ENCODE data around the gene CATSPERD.

DNA sequence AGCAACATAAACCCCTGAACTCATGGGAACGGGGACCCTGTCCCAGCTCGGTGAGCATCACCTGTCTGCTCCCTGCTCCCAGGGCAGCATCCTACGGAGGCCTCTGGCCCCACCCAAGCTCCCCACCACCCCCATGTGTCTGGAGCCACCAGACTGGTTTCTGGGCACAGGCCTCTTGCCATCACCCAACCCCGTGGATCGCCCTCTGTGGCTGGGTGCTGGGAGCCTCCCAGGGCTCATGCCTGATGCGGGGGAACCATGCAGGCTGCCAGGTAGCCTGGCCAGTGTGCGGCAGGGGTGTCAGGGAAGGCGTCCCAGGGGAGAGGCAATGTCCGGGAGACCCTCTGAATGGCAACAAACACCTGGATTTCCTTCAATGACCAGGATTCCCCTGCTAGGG, 42.9 kb upstream of the CATSPERD start:
- TF ChIP-seq, protein P1, sequence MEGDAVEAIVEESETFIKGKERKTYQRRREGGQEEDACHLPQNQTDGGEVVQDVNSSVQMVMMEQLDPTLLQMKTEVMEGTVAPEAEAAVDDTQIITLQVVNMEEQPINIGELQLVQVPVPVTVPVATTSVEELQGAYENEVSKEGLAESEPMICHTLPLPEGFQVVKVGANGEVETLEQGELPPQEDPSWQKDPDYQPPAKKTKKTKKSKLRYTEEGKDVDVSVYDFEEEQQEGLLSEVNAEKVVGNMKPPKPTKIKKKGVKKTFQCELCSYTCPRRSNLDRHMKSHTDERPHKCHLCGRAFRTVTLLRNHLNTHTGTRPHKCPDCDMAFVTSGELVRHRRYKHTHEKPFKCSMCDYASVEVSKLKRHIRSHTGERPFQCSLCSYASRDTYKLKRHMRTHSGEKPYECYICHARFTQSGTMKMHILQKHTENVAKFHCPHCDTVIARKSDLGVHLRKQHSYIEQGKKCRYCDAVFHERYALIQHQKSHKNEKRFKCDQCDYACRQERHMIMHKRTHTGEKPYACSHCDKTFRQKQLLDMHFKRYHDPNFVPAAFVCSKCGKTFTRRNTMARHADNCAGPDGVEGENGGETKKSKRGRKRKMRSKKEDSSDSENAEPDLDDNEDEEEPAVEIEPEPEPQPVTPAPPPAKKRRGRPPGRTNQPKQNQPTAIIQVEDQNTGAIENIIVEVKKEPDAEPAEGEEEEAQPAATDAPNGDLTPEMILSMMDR (IDR thresholded peaks at IDR 0.05; ENCODE audit: low read depth, low read length) = no peak
- TF ChIP-seq POLR2A (IDR thresholded peaks at IDR 0.05; ENCODE audit: extremely low read depth, insufficient read length) = no peak
- TF ChIP-seq, protein P2, sequence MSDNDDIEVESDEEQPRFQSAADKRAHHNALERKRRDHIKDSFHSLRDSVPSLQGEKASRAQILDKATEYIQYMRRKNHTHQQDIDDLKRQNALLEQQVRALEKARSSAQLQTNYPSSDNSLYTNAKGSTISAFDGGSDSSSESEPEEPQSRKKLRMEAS (IDR thresholded peaks at IDR 0.05; ENCODE audit: low read depth, low read length) = no peak
